Esophagus muscularis mucosa (tissue), 4 donors: ENCODE results near the gene CPEB3. TPM values are rescaled to one million over a fixed set of nuclear protein-coding genes. Genes with fewer than 3 reads are reported as not detected.
"Not testable (repeated sequence)": the region's sequence is repeated elsewhere in the genome, so short reads cannot be mapped to it uniquely, and the experiment has no call there.

Source experiments
- DNase-seq: peaks from one replicate; pipeline ENCODE4 v3.0.0-alpha.2; 2017; ENCODE audit errors: extremely low spot score
- H3K27ac ChIP-seq, 4 donors: fragments of 200-600 bp; sonication (generic); replicated peaks in 1 of 4; 1 replicate in 3 of 4; 2 replicates in 1 of 4; pipeline ENCODE4 v1.5.1; 2016 to 2019; ENCODE audit warnings: mild to moderate bottlenecking in 1 of 4
- H3K27me3 ChIP-seq, 4 donors: fragments of 200-600 bp; sonication (generic); one replicate each; pipeline versions ENCODE4 v1.5.1 to v1.6.0; 2016 to 2019
- H3K36me3 ChIP-seq, 4 donors: fragments of 200-600 bp; sonication (generic); one replicate each; pipeline ENCODE4 v1.5.1; 2016 to 2019
- H3K4me1 ChIP-seq, 4 donors: fragments of 200-600 bp; sonication (generic); one replicate each; pipeline ENCODE4 v1.5.1; 2016 to 2019
- H3K4me3 ChIP-seq, 4 donors: fragments of 200-600 bp; sonication (generic); 1 replicate in 2 of 4; 2 replicates in 2 of 4; pipeline ENCODE4 v1.5.1; 2016 to 2019; ENCODE audit warnings: mild to moderate bottlenecking in 4 of 4, moderate library complexity in 1 of 4
- H3K9me3 ChIP-seq, 4 donors: fragments of 200-600 bp; sonication (generic); 1 replicate in 3 of 4; 2 replicates in 1 of 4; pipeline ENCODE4 v1.5.1; 2016 to 2019
- EP300 ChIP-seq: sonication (generic); formaldehyde crosslinking; IDR thresholded peaks from one replicate; pipeline ENCODE4 v1.6.1; 2017; ENCODE audit warnings: antibody characterized with exemption
- POLR2A ChIP-seq: fragments of 450-650 bp; IDR thresholded peaks from one replicate; pipeline ENCODE4 v1.6.1; 2017; ENCODE audit warnings: antibody characterized with exemption, moderate library complexity, mild to moderate bottlenecking, low read depth
- POLR2AphosphoS5 ChIP-seq, 2 donors: sonication (generic); formaldehyde crosslinking; IDR thresholded peaks; one replicate each; pipeline ENCODE4 v1.6.1; 2017; ENCODE audit warnings: antibody characterized with exemption in 2 of 2
- WGBS: methylation state at CpG from one replicate; pipeline ENCODE4 v1.1.5; 2018; 5-methylcytosine and 5-hydroxymethylcytosine counted together
- intact Hi-C: fragments of 100-400 bp; cut with DNase I; formaldehyde crosslinking; loops from one replicate; pipeline ENCODE4 v1.15.1; 2023
- total RNA-seq, 4 donors: library from RNA; depleted of rRNA; stranded (reverse); fragments of >200 nt; gene quantifications; one replicate each; pipeline versions ENCODE4 v1.1.0 to v1.2.1, GENCODE V29; 2016
- TF ChIP-seq, protein P1 (sequence below), 3 experiments: fragments of 200-600 bp in 2 of 3; fragments of 450-650 bp in 1 of 3; sonication (generic) in 2 of 3; IDR thresholded peaks; one replicate each; pipeline ENCODE4 v1.5.1; 2017 to 2019; ENCODE audit warnings: antibody characterized with exemption in 3 of 3, mild to moderate bottlenecking in 2 of 3, moderate library complexity in 1 of 3

CPEB3 gene
- total RNA-seq, 4 donors from 2014 or later = 6.8 to 11.0 (median 10.4) TPM

DNA sequence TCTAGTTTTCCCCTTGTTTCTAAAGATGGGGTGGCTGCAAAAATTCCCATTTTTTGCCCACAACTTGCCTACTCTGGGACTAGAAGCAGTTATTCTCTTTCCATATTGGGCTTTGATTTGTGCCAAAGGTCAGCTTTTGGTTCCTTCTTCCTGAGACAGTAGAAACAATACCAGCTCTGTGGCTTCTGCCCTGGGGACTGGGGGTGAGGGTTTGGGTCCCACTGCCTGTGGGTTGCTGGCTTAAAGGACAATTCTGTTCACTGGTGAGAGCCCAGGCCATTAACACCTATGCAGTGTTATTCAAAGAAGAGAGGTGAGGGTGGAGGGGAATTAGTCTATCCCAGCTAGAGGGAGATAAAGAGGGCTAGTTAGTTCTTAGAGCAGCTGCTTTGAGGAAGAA is 171.5 kb downstream of the CPEB3 start:
- Histone ChIP-seq H3K36me3 (no peaks in the 10 kb centered on the region), H3K4me1 (peaks cover 32 to 36% (median 35%) of the 10 kb centered on the region in 4 donors)
- intact Hi-C loops = no loop called here

DNA sequence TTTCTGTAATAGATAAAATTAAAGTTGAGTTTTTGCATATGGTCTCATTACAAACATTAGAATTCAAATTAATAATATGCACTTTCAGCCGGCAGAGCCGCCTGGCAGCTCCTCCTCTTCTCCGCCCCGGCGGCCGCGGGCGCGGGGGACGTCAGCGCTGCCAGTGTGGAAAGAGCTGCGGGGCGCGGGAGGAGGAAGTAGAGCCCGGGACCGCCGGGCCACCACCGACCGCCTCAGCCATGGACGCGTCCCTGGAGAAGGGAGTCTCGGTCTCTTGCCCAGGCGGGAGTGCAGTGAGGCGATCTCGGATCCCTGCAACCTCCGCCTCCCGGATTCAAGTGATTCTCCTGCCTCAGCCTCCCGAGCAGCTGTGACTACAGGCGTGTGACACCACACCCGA is 176.0 kb downstream of the CPEB3 start:
- peaks cover 9 to 37% (median 29%) of the 10 kb centered on the region in 4 donors for H3K4me1 ChIP-seq
- H3K36me3 ChIP-seq, DNase-seq, H3K27ac ChIP-seq, H3K9me3 ChIP-seq, H3K4me3 ChIP-seq, H3K27me3 ChIP-seq, intact Hi-C loops: not testable (repeated sequence)
- WGBS = 92% methylated on average over 24 of the region's 30 CpGs

More for the DNA sequence above, 171.5 kb downstream of the CPEB3 start:
- no peak for DNase-seq
- no peak overlapping the region for H3K27ac ChIP-seq
- no peaks in the 10 kb centered on the region for H3K27me3 ChIP-seq
- TF ChIP-seq POLR2AphosphoS5 (IDR thresholded peaks at IDR 0.05) (no peak), EP300 (no peak), POLR2A (no peak)
- TF ChIP-seq, protein P1, sequence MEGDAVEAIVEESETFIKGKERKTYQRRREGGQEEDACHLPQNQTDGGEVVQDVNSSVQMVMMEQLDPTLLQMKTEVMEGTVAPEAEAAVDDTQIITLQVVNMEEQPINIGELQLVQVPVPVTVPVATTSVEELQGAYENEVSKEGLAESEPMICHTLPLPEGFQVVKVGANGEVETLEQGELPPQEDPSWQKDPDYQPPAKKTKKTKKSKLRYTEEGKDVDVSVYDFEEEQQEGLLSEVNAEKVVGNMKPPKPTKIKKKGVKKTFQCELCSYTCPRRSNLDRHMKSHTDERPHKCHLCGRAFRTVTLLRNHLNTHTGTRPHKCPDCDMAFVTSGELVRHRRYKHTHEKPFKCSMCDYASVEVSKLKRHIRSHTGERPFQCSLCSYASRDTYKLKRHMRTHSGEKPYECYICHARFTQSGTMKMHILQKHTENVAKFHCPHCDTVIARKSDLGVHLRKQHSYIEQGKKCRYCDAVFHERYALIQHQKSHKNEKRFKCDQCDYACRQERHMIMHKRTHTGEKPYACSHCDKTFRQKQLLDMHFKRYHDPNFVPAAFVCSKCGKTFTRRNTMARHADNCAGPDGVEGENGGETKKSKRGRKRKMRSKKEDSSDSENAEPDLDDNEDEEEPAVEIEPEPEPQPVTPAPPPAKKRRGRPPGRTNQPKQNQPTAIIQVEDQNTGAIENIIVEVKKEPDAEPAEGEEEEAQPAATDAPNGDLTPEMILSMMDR (IDR thresholded peaks at IDR 0.05) = no peak
- no peak overlapping the region for H3K4me3 ChIP-seq
- H3K9me3 ChIP-seq = no peaks in the 10 kb centered on the region

DNA sequence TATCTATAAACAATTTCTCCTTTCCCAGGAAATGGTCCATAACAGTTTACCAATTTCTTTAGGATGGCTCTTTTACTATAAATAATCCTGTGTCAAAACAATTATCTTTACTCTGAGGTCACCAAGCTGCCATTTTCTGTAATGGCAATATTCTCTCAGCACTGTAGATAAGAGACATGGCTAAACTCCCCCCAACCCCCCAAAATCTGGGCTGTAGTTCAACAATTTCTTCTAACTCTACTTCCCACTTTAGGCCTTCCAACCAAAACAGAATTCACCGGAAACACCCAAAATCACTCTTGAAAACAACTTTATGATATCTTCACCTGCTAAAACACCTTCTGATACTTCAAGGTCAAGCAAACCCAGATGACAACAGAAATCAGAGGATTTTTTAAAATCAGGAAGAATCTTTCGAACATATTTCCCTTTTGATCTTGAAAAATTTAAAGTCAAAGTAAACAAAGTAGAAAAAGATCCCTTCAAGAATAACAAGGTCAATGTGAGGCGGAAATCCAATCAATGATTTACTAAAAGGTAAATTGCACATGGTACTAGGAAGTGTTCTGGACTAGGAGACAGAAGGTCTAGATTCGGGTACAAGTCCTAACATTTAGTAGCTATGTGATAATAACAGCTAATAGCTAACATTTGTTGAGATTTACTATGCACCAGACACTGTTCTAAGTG is 176.8 kb downstream of the CPEB3 start:
- WGBS = 89% methylated on average over 4 of the region's 4 CpGs
- H3K36me3 ChIP-seq = peaks cover 0 to 4% (median 0%) of the 10 kb centered on the region in 4 donors
- TF ChIP-seq POLR2A (no peak), EP300 (no peak), POLR2AphosphoS5 (IDR thresholded peaks at IDR 0.05) (no peak)
- TF ChIP-seq, protein P1 (IDR thresholded peaks at IDR 0.05) = no peak

DNA sequence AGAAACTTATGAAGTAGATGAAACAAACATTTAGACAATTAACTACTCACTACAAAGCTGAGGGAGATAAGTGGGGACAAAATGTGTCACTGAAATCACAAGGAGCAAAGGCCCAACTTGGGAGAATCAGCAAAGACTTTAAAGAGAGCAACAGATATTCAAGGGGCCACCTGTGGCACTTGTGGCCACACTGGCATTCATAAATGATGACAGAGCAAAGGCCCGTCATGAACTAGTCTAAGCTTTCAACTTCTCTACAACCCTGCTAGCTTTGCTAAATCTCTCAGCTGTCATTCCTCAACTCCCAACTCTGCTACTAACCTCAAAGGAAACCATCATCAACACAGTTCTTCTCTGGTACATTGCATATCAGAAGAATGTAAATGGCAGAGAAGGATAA is 178.4 kb downstream of the CPEB3 start:
- Histone ChIP-seq H3K4me3 (no peak overlapping the region), H3K36me3 (peaks cover 0 to 4% (median 0%) of the 10 kb centered on the region in 4 donors), H3K9me3 (no peaks in the 10 kb centered on the region), H3K4me1 (peaks cover 22 to 58% (median 41%) of the 10 kb centered on the region in 4 donors), H3K27me3 (no peaks in the 10 kb centered on the region), H3K27ac (no peak overlapping the region)
- no peak for DNase-seq
- TF ChIP-seq POLR2A = no peak
- TF ChIP-seq, protein P1 (IDR thresholded peaks at IDR 0.05) = no peak
- WGBS = 92% methylated on average over 1 of the region's 1 CpG
- intact Hi-C loops = no loop called here

More for the DNA sequence above, 176.8 kb downstream of the CPEB3 start:
- no peaks in the 10 kb centered on the region for H3K27me3 ChIP-seq
- DNase-seq = no peak
- H3K27ac ChIP-seq = no peak overlapping the region
- peaks cover 9 to 43% (median 27%) of the 10 kb centered on the region in 4 donors for H3K4me1 ChIP-seq
- H3K9me3 ChIP-seq = no peaks in the 10 kb centered on the region
- intact Hi-C loops = no loop called here
- no peak overlapping the region for H3K4me3 ChIP-seq

DNA sequence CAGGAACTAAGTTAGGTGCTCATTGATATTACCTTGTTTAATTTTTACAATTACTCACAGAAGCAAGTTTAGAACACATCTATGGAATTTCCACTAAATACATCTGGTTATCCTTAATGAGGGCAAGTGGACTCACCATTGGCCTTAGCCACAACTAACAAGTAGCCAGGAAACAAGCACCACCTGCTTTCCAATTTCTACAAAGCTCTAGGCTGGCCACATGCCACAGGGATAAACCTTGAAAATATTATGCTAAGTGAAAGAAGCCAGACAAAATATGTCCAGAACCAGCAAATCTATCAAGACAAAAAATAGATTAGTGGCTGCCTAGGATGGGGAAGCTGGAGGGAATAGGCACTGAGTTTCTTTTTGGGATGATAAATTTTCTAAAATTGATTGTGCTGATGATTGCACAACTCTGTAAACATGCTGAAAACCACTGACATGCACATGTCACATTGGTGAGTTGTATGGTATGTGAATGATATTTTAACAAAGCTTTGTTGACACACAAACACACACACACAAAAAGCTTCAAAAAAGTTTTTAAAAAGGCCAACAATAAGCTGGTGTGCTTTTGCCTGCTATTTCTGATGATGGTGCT is 179.4 kb downstream of the CPEB3 start:
- H3K27me3 ChIP-seq = no peaks in the 10 kb centered on the region
- intact Hi-C loops = no loop called here
- H3K27ac ChIP-seq = no peak overlapping the region
- H3K36me3 ChIP-seq = peaks cover 0 to 4% (median 0%) of the 10 kb centered on the region in 4 donors
- H3K9me3 ChIP-seq = no peaks in the 10 kb centered on the region
- DNase-seq = no peak
- TF ChIP-seq POLR2AphosphoS5 (IDR thresholded peaks at IDR 0.05) = no peak
- TF ChIP-seq EP300 = no peak
- no peak for TF ChIP-seq POLR2A
- TF ChIP-seq, protein P1 (IDR thresholded peaks at IDR 0.05) = no peak
- H3K4me1 ChIP-seq = peaks cover 22 to 66% (median 49%) of the 10 kb centered on the region in 4 donors
- H3K4me3 ChIP-seq = no peak overlapping the region
